WTC11 (cell line): ENCODE data around the gene SYNGAP1.

Experiments used
- ATF2 ChIP-seq: sonication (generic); formaldehyde crosslinking; IDR thresholded peaks from 2 replicates; pipeline ENCODE4 v1.8.1; 2022; ENCODE audit warnings: low read depth, missing genetic modification reagents, borderline replicate concordance
- CREB1 ChIP-seq: sonication (generic); formaldehyde crosslinking; IDR thresholded peaks from 2 replicates; pipeline ENCODE4 v1.8.0; 2023; ENCODE audit warnings: mild to moderate bottlenecking, missing genetic modification reagents
- ZNF423 ChIP-seq: fragments of 250-450 bp; sonication (Bioruptor Pico); IDR thresholded peaks from 2 replicates; pipeline ENCODE4 v2.1.2; 2022; ENCODE audit warnings: mild to moderate bottlenecking, moderate library complexity
- TF ChIP-seq, protein P1 (sequence below): sonication (generic); formaldehyde crosslinking; IDR thresholded peaks from 2 replicates; pipeline ENCODE4 v1.8.1; 2023; ENCODE audit warnings: mild to moderate bottlenecking, missing genetic modification reagents, moderate library complexity

DNA sequence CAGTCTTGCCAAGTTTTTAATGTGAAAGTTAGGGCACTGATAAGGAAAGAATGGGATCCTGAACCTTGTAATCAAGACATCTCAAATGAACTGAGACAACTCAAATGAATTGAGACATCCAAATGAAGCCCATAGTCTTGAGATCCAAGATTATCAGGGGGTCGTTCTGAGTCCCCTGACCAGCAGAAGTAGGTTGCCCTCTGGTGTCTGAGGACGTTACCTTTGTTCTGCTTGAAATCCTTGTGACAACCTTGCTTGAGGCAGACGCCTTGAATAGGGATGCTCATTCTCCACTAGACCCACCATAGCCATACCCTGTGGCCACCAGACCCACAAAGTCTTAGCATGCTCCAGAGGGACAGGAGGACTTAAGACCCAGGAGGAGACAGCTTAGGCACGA lies 72.2 kb downstream of the SYNGAP1 start:
- TF ChIP-seq, protein P1, sequence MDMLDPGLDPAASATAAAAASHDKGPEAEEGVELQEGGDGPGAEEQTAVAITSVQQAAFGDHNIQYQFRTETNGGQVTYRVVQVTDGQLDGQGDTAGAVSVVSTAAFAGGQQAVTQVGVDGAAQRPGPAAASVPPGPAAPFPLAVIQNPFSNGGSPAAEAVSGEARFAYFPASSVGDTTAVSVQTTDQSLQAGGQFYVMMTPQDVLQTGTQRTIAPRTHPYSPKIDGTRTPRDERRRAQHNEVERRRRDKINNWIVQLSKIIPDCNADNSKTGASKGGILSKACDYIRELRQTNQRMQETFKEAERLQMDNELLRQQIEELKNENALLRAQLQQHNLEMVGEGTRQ (CRISPR knock-in tag) = no peak
- TF ChIP-seq CREB1 (CRISPR knock-in tag) (no peak), ZNF423 (CRISPR knock-in tag) (no peak), ATF2 (CRISPR knock-in tag) (no peak)
